K562 (cell line): ENCODE data around the gene CSNK1D. TPM values are rescaled to one million over a fixed set of nuclear protein-coding genes. Genes with fewer than 3 reads are reported as not detected.

Experiments
- ATF1 ChIP-seq, 2 experiments: fragments of 450-650 bp in 1 of 2; IDR thresholded peaks; 2 replicates each; pipeline ENCODE4 v1.6.1; 2016; ENCODE audit warnings: missing compliant biosample characterization in 1 of 2, missing genetic modification characterization in 1 of 2
- ATF7 ChIP-seq: fragments of 450-650 bp; IDR thresholded peaks from 2 replicates; pipeline ENCODE4 v1.7.1; 2014; ENCODE audit warnings: mild to moderate bottlenecking, moderate library complexity
- BHLHE40 ChIP-seq: IDR thresholded peaks from 2 replicates; pipeline ENCODE4 v1.6.1; 2011; ENCODE audit warnings: low read length, improper control_type of control experiment
- BRD9 ChIP-seq: fragments of 450-650 bp; IDR thresholded peaks from 2 replicates; pipeline ENCODE4 v1.6.1; 2018; ENCODE audit warnings: low read depth; ENCODE audit not compliant: partially characterized antibody
- CBX1 ChIP-seq: sonication (generic); IDR thresholded peaks from 2 replicates; pipeline ENCODE4 v1.6.1; 2016; ENCODE audit warnings: antibody characterized with exemption, low read depth, mild to moderate bottlenecking
- CTBP1 ChIP-seq: fragments of 450-650 bp; IDR thresholded peaks from 2 replicates; pipeline ENCODE4 v1.6.1; 2016; ENCODE audit warnings: borderline replicate concordance
- CXXC5 ChIP-seq: fragments of 250-450 bp; sonication (Bioruptor Pico); IDR thresholded peaks from 2 replicates; pipeline ENCODE4 v1.8.0; 2022; ENCODE audit warnings: inconsistent platforms, mild to moderate bottlenecking, moderate library complexity
- ELF1 ChIP-seq: fragments of 200-800 bp; sonication (Bioruptor generic); IDR thresholded peaks from 2 replicates; pipeline ENCODE4 v1.6.1; 2016; ENCODE audit warnings: missing genetic modification characterization, missing compliant biosample characterization
- NELFE ChIP-seq: IDR thresholded peaks from 2 replicates; pipeline ENCODE4 v1.6.1; 2011; ENCODE audit warnings: mild to moderate bottlenecking; ENCODE audit not compliant: insufficient read depth, insufficient read length
- NEUROD1 ChIP-seq: fragments of 150-350 bp; IDR thresholded peaks from 2 replicates; pipeline ENCODE4 v1.6.1; 2014; ENCODE audit warnings: borderline replicate concordance, low read length, low read depth; ENCODE audit not compliant: partially characterized antibody
- NR4A1 ChIP-seq, 2 experiments: fragments of 250-450 bp in 1 of 2; fragments of 450-650 bp in 1 of 2; sonication (Bioruptor Pico) in 1 of 2; IDR thresholded peaks; 2 replicates each; pipeline versions ENCODE4 v1.4.0 to v1.6.1; 2016 to 2020; ENCODE audit warnings: mild to moderate bottlenecking in 2 of 2, missing compliant biosample characterization in 1 of 2, missing genetic modification characterization in 1 of 2, moderate library complexity in 1 of 2
- RBFOX2 ChIP-seq: fragments of 200-400 bp; formaldehyde crosslinking; IDR thresholded peaks from 2 replicates; pipeline ENCODE4 v1.6.1; 2017; ENCODE audit warnings: low read depth, mild to moderate bottlenecking, low read length, moderate library complexity
- SNRNP70 ChIP-seq: fragments of 200-400 bp; formaldehyde crosslinking; optimal IDR thresholded peaks from 2 replicates; pipeline ENCODE3; 2017; ENCODE audit warnings: low read depth, low read length
- SP1 ChIP-seq: sonication (generic); formaldehyde crosslinking; IDR thresholded peaks from 2 replicates; pipeline ENCODE4 v1.8.1; 2022; ENCODE audit warnings: mild to moderate bottlenecking, missing genetic modification reagents
- ZBTB7A ChIP-seq: IDR thresholded peaks from 2 replicates; pipeline ENCODE4 v1.6.1; 2011; ENCODE audit warnings: low read depth, mild to moderate bottlenecking, low read length, moderate library complexity, borderline replicate concordance; ENCODE audit not compliant: control insufficient read depth
- ZFX ChIP-seq: sonication (generic); formaldehyde crosslinking; IDR thresholded peaks from 2 replicates; pipeline ENCODE4 v1.8.0; 2022; ENCODE audit warnings: mild to moderate bottlenecking, missing genetic modification reagents, moderate library complexity
- polyA plus RNA-seq, 8 experiments: library from polyadenylated mRNA; depleted of rRNA in 4 of 8; stranded (reverse) in 5 of 8; unstranded in 3 of 8; fragments of >200 nt; fragmentation: Nextera tagmentation in 2 of 8; fragmentation: Illumina TruSeq in 1 of 8; extraction: Ambion mirVana in 2 of 8; extraction: Trizol in 1 of 8; gene quantifications; 2 replicates each; pipeline versions ENCODE4 v1.2.1 to v1.2.3, GENCODE V29; 2011 to 2014; ENCODE audit warnings: inconsistent platforms in 1 of 8, missing spikeins in 1 of 8
- total RNA-seq, 7 experiments: library from RNA; depleted of rRNA in 6 of 7; stranded (reverse); fragments of >200 nt in 6 of 7; fragmentation: Illumina TruSeq in 2 of 7; extraction: Trizol in 2 of 7; gene quantifications; 2 replicates each; pipeline versions ENCODE4 v1.2.1 to v1.2.3, GENCODE V29; 2011 to 2021; ENCODE audit warnings: low replicate concordance in 1 of 7
- TF ChIP-seq, protein P1 (sequence below): fragments of 450-650 bp; IDR thresholded peaks from 2 replicates; pipeline ENCODE4 v1.6.1; 2018; ENCODE audit not compliant: partially characterized antibody
- TF ChIP-seq, protein P2 (sequence below), 2 experiments: fragments of 450-650 bp in 1 of 2; sonication (generic) in 1 of 2; formaldehyde crosslinking in 1 of 2; IDR thresholded peaks in 1 of 2; conservative IDR thresholded peaks in 1 of 2; 2 replicates each; pipeline versions ENCODE4 v1.6.1 to v1.8.1; 2016 to 2023; ENCODE audit warnings: mild to moderate bottlenecking in 2 of 2, moderate library complexity in 2 of 2, inconsistent platforms in 1 of 2, missing genetic modification reagents in 1 of 2
- TF ChIP-seq, protein P3 (sequence below), 2 experiments: IDR thresholded peaks; 2 replicates each; pipeline ENCODE4 v1.6.1; 2011; ENCODE audit warnings: borderline replicate concordance in 1 of 2, control low read depth in 1 of 2, low read depth in 1 of 2, low read length in 1 of 2, mild to moderate bottlenecking in 1 of 2, mixed read lengths in 1 of 2, moderate library complexity in 1 of 2; ENCODE audit not compliant: insufficient read depth in 1 of 2, insufficient read length in 1 of 2, poor library complexity in 1 of 2, severe bottlenecking in 1 of 2; ENCODE audit errors: extremely low read depth in 1 of 2
- TF ChIP-seq, protein P4 (sequence below): sonication (generic); formaldehyde crosslinking; IDR thresholded peaks from 2 replicates; pipeline ENCODE4 v1.9.0; 2022; ENCODE audit warnings: mild to moderate bottlenecking, missing genetic modification reagents

CSNK1D gene
- total and polyA plus RNA-seq, 9 of the 15 experiments (the other 6 are each of a cell fraction or from before 2014, with no cell fraction given): 6.5 to 133 (median 41.3) TPM

DNA sequence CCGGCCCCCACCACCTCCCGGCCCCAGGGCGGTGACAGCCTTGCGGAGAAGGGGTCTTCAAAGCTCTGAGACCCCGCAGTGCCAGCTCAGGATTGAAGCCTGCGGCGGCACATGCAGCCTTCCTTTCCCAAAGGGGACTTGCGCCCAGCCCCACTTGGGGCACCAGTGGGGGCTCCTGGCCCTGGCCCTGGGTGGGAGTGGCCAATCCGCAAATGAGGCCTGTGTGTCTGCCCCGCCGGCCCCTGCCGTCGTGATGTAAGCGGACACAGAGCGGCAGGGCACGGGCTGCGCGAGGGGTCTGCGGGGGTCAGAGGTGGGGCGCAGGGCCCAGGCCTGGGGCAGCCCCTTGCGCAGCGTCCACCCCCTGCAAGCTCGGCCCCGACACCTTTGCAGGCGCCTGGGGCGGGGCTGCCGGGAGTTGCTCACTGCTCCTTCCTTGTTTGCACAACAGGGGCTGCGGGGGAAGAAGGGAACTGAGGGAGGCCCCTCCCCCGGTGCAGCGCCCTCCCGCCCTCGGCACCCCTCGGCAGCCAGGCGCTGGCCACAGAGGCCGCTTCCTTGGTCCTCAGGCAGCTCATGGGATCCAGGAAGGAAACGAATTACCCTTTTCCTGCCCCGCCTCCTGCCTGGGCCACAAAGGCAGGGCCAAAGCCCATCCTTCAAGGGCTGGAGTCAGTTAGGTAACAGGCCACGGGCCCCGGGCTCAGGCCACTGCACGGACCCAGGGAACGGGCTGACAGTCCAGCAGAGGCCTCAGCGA, 41.8 kb downstream of the CSNK1D start (continued):
- TF ChIP-seq, protein P1, sequence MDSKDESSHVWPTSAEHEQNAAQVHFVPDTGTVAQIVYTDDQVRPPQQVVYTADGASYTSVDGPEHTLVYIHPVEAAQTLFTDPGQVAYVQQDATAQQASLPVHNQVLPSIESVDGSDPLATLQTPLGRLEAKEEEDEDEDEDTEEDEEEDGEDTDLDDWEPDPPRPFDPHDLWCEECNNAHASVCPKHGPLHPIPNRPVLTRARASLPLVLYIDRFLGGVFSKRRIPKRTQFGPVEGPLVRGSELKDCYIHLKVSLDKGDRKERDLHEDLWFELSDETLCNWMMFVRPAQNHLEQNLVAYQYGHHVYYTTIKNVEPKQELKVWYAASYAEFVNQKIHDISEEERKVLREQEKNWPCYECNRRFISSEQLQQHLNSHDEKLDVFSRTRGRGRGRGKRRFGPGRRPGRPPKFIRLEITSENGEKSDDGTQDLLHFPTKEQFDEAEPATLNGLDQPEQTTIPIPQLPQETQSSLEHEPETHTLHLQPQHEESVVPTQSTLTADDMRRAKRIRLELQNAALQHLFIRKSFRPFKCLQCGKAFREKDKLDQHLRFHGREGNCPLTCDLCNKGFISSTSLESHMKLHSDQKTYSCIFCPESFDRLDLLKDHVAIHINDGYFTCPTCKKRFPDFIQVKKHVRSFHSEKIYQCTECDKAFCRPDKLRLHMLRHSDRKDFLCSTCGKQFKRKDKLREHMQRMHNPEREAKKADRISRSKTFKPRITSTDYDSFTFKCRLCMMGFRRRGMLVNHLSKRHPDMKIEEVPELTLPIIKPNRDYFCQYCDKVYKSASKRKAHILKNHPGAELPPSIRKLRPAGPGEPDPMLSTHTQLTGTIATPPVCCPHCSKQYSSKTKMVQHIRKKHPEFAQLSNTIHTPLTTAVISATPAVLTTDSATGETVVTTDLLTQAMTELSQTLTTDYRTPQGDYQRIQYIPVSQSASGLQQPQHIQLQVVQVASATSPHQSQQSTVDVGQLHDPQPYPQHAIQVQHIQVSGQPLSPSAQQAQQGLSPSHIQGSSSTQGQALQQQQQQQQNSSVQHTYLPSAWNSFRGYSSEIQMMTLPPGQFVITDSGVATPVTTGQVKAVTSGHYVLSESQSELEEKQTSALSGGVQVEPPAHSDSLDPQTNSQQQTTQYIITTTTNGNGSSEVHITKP: peak; percentile 28
- TF ChIP-seq CBX1: peak; percentile 31; the same call in 1 of the 2 replicates
- TF ChIP-seq SP1 (CRISPR knock-in tag): peak; percentile 26; the same call in 1 of the 2 replicates
- peak; percentile 62 for TF ChIP-seq RBFOX2
- no peak for TF ChIP-seq ATF1 (CRISPR knock-in tag; IDR thresholded peaks at IDR 0.05)
- TF ChIP-seq ATF1 (tag; IDR thresholded peaks at IDR 0.05): peak; percentile 49
- no peak for TF ChIP-seq NR4A1 (CRISPR knock-in tag; IDR thresholded peaks at IDR 0.05)
- TF ChIP-seq NR4A1 (tag; IDR thresholded peaks at IDR 0.05): peak; percentile 73; the same call in 1 of the 2 replicates
- peak; percentile 54 for TF ChIP-seq BRD9
- peak; percentile 53; the same call in 1 of the 2 replicates for TF ChIP-seq ATF7
- TF ChIP-seq, protein P2, sequence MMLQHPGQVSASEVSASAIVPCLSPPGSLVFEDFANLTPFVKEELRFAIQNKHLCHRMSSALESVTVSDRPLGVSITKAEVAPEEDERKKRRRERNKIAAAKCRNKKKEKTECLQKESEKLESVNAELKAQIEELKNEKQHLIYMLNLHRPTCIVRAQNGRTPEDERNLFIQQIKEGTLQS (IDR thresholded peaks at IDR 0.05): 0 out of 2 replicates have a peak, but pooled peaks have one; percentile 9
- TF ChIP-seq, protein P2 (CRISPR knock-in tag; conservative IDR thresholded peaks at IDR 0.05): no peak
- peak; percentile 64; the same call in 1 of the 2 replicates for TF ChIP-seq CTBP1
- TF ChIP-seq, protein P3, sequence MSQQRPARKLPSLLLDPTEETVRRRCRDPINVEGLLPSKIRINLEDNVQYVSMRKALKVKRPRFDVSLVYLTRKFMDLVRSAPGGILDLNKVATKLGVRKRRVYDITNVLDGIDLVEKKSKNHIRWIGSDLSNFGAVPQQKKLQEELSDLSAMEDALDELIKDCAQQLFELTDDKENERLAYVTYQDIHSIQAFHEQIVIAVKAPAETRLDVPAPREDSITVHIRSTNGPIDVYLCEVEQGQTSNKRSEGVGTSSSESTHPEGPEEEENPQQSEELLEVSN (IDR thresholded peaks at IDR 0.05; ENCODE audit: borderline replicate concordance in 1 of 2, extremely low read depth in 1 of 2, insufficient read depth in 1 of 2, insufficient read length in 1 of 2, low read depth in 1 of 2, low read length in 1 of 2, poor library complexity in 1 of 2, severe bottlenecking in 1 of 2): peak in 1 of 2 experiments; percentile 58
- TF ChIP-seq SNRNP70: no peak
- peak; percentile 88 for TF ChIP-seq ZFX
- TF ChIP-seq NEUROD1: no peak
- peak; percentile 83 for TF ChIP-seq ZBTB7A
- 0 out of 2 replicates have a peak, but pooled peaks have one; percentile 7 for TF ChIP-seq BHLHE40
- TF ChIP-seq CXXC5 (CRISPR knock-in tag): peak; percentile 40; the same call in 1 of the 2 replicates
- TF ChIP-seq, protein P4, sequence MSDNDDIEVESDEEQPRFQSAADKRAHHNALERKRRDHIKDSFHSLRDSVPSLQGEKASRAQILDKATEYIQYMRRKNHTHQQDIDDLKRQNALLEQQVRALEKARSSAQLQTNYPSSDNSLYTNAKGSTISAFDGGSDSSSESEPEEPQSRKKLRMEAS (CRISPR knock-in tag): peak; percentile 24; the same call in 1 of the 2 replicates
- peak; percentile 86 for TF ChIP-seq ELF1
- no peak for TF ChIP-seq NELFE
